GM23338 (cell line): Measurements from ENCODE around the gene NDUFB11.

Source experiments
- EZH2 ChIP-seq: fragments of 200-600 bp; sonication (generic); IDR thresholded peaks from one replicate; pipeline ENCODE4 v1.8.0; 2017; ENCODE audit warnings: antibody characterized with exemption, mild to moderate bottlenecking, low read depth; ENCODE audit not compliant: unreplicated experiment
- POLR2AphosphoS5 ChIP-seq: IDR thresholded peaks from 2 replicates; pipeline ENCODE4 v1.6.1; 2016; ENCODE audit warnings: antibody characterized with exemption, low read depth
- TF ChIP-seq, protein P1 (sequence below), 2 experiments: fragments of 200-600 bp in 1 of 2; sonication (generic) in 1 of 2; conservative IDR thresholded peaks; 2 replicates each; pipeline versions ENCODE4 v1.5.1 to v1.6.1; 2016 to 2017; ENCODE audit warnings: antibody characterized with exemption in 2 of 2, low read depth in 2 of 2, mild to moderate bottlenecking in 2 of 2, moderate library complexity in 1 of 2

DNA sequence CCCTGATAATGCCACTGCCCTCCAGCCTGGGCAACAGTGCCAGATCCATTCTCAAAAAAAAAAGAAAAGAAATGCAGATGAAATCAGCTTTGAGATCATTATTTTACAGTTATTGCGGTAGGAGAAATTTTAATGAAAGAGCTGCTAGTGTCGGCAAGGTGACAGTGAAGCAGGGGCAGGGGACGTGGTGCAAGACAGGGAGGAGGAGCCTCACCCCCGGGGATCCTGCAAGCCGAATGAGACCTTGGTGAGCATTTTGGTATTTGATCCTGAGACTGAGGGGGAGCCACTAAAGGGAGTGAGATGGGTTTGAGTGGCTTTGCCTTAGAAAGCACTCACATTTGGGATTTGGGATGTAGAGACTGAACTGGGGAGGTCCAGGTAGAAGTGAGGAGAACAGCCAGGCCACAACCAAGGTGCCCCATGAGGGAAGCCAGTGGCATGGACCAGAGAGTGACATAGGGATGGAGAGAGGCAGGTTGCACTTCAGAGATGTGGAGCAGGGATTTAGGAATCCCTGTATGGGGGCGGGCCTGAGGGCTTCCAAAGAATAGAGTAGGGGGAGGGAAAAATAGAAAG, 24.1 kb upstream of the NDUFB11 start:
- TF ChIP-seq, protein P1, sequence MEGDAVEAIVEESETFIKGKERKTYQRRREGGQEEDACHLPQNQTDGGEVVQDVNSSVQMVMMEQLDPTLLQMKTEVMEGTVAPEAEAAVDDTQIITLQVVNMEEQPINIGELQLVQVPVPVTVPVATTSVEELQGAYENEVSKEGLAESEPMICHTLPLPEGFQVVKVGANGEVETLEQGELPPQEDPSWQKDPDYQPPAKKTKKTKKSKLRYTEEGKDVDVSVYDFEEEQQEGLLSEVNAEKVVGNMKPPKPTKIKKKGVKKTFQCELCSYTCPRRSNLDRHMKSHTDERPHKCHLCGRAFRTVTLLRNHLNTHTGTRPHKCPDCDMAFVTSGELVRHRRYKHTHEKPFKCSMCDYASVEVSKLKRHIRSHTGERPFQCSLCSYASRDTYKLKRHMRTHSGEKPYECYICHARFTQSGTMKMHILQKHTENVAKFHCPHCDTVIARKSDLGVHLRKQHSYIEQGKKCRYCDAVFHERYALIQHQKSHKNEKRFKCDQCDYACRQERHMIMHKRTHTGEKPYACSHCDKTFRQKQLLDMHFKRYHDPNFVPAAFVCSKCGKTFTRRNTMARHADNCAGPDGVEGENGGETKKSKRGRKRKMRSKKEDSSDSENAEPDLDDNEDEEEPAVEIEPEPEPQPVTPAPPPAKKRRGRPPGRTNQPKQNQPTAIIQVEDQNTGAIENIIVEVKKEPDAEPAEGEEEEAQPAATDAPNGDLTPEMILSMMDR (conservative IDR thresholded peaks at IDR 0.05; ENCODE audit: low read depth in 2 of 2), result no peak
- TF ChIP-seq POLR2AphosphoS5 (no peak), EZH2 (no peak)
